ENCODE results near the gene KRTAP24-1. TPM values are rescaled to one million over a fixed set of nuclear protein-coding genes. Genes with fewer than 3 reads are reported as not detected.

Gene KRTAP24-1
- total RNA-seq, 1 donor from 2014 or later = not detected

DNA sequence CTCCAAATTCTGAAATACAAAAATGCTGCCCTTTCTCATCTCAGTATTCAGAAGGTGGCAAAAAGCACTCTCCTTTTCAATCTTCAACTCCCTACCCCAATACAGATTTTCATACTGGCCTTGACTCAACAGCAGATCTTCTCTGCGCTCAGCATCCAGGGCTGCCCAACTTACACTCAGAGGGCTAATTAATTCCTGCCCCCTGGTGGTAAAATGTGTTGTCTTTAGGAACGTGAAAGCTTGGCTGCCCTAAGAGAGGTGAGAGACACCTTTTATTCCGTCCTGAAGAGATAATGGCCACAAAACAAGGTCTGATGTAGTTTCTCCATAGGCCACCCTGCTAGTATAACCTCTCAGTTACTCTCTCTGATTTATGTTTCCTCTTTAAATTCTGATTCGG lies 25.0 kb downstream of the KRTAP24-1 start:
- Mint-ChIP-seq H3K9me3 (no peaks in the 10 kb centered on the region), H3K27me3 (ENCODE audit: low read depth) (no peaks in the 10 kb centered on the region), H3K27ac (no peak overlapping the region), H3K4me1 (ENCODE audit: low read depth) (no peaks in the 10 kb centered on the region), H3K36me3 (ENCODE audit: low read depth) (no peaks in the 10 kb centered on the region), H3K4me3 (ENCODE audit: low read depth) (no peak overlapping the region)
- no peak for DNase-seq (ENCODE audit: low spot score)
- intact Hi-C loops (cut with micrococcal nuclease) = no loop called here

GRCh38 chr21:30256100-30256499 lies 26.6 kb downstream of the KRTAP24-1 start:
- H3K27me3 Mint-ChIP-seq (ENCODE audit: low read depth) = no peaks in the 10 kb centered on the region
- no peak overlapping the region for H3K4me3 Mint-ChIP-seq (ENCODE audit: low read depth)
- no peak overlapping the region for H3K27ac Mint-ChIP-seq
- intact Hi-C loops (cut with micrococcal nuclease) = no loop called here
- no peaks in the 10 kb centered on the region for H3K9me3 Mint-ChIP-seq
- no peak for DNase-seq (ENCODE audit: low spot score)
- no peaks in the 10 kb centered on the region for H3K36me3 Mint-ChIP-seq (ENCODE audit: low read depth)
- H3K4me1 Mint-ChIP-seq (ENCODE audit: low read depth) = no peaks in the 10 kb centered on the region

DNA sequence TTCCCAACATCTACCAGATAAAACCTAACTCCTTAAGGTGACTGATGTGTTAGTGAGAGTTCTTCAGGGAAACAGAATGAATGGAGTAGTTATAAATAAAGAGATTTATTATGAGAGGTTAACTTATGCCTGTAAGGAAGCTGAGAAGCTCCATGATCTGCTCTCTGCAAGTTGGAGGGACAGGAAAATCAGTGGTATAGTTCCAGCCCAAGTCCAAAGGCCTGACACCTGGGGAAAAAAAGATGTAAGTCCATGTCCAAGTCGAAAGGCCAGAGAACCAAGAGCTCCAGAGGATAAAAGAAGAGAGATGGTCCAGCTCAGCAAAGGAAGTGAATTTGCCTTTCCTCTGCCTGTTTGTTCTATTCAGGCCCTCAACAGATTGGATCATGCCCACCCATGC lies 27.1 kb downstream of the KRTAP24-1 start:
- H3K9me3 Mint-ChIP-seq = no peaks in the 10 kb centered on the region
- no peak overlapping the region for H3K4me3 Mint-ChIP-seq (ENCODE audit: low read depth)
- no peaks in the 10 kb centered on the region for H3K4me1 Mint-ChIP-seq (ENCODE audit: low read depth)
- intact Hi-C loops (cut with micrococcal nuclease) = no loop called here
- H3K27ac Mint-ChIP-seq = no peak overlapping the region
- H3K36me3 Mint-ChIP-seq (ENCODE audit: low read depth) = no peaks in the 10 kb centered on the region
- H3K27me3 Mint-ChIP-seq (ENCODE audit: low read depth) = no peaks in the 10 kb centered on the region
- DNase-seq (ENCODE audit: low spot score) = no peak

DNA sequence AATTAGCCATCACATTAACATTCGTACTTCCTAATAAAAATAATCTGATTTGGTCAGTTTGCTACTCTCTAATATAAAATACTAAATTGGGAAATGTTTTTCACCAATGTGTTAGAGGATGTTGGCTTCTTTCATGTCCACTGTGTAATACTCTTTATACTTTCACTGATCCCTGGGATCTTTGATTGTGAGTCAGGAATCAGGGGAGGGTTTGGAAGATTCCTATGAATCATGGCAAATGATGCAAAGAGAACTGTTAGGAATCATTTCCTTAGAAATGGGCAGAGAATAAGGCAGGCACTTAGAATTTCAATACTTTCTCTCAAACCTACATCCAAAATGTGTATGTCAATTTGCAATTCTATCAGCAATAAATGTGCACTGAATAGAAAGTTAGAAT lies 31.0 kb downstream of the KRTAP24-1 start:
- intact Hi-C loops (cut with micrococcal nuclease) = no loop called here
- Mint-ChIP-seq H3K4me3 (ENCODE audit: low read depth) (no peak overlapping the region), H3K36me3 (ENCODE audit: low read depth) (no peaks in the 10 kb centered on the region), H3K27me3 (ENCODE audit: low read depth) (no peaks in the 10 kb centered on the region), H3K4me1 (ENCODE audit: low read depth) (no peaks in the 10 kb centered on the region), H3K9me3 (no peaks in the 10 kb centered on the region), H3K27ac (no peak overlapping the region)
- no peak for DNase-seq (ENCODE audit: low spot score)

DNA sequence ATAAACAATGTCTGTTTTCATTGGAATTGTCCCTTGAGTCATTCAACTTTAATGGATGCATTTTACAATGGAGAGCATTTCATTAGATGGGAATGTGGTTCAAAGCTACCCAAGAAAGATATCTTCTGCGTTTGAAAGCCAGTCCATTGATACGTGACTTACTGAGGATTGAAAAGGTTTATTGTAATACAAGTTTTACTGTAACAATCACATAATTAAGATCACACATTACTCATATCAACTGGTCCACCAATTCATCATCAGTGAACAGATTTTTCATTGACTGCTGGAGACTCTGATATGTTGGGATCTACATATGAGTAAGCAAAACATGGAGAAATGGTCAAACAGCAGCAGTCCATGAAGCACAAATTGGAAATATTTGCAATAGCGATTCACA lies 32.8 kb downstream of the KRTAP24-1 start:
- H3K4me1 Mint-ChIP-seq (ENCODE audit: low read depth) = no peaks in the 10 kb centered on the region
- H3K9me3 Mint-ChIP-seq = no peaks in the 10 kb centered on the region
- H3K36me3 Mint-ChIP-seq (ENCODE audit: low read depth) = no peaks in the 10 kb centered on the region
- H3K27ac Mint-ChIP-seq = no peak overlapping the region
- intact Hi-C loops (cut with micrococcal nuclease) = no loop called here
- H3K27me3 Mint-ChIP-seq (ENCODE audit: low read depth) = no peaks in the 10 kb centered on the region
- no peak overlapping the region for H3K4me3 Mint-ChIP-seq (ENCODE audit: low read depth)
- DNase-seq (ENCODE audit: low spot score) = no peak

DNA sequence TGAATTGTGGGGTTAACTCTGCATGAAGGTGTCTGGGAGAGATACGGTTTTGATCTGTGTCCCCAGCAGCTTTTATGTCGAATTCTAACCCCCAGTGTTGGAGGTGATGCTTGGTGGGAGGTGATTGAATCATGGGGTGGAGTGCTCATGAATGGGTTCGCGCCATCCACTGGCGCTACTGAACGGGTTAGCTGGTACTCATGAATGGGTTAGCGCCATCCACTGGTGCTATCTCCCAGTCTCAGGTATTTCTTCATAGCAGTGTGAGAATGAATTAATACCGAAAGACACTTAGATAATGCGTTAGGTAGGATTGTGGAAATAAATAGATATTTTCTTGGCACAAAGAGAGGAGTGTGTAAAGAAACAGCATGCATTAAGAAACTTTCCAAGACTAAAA lies 33.9 kb downstream of the KRTAP24-1 start:
- no peak for DNase-seq (ENCODE audit: low spot score)
- Mint-ChIP-seq H3K27ac (no peak overlapping the region), H3K36me3 (ENCODE audit: low read depth) (no peaks in the 10 kb centered on the region), H3K27me3 (ENCODE audit: low read depth) (no peaks in the 10 kb centered on the region), H3K9me3 (no peaks in the 10 kb centered on the region), H3K4me3 (ENCODE audit: low read depth) (no peak overlapping the region), H3K4me1 (ENCODE audit: low read depth) (no peaks in the 10 kb centered on the region)
- intact Hi-C loops (cut with micrococcal nuclease) = no loop called here

GRCh38 chr21:30245061-30245460 lies 37.7 kb downstream of the KRTAP24-1 start:
- Mint-ChIP-seq H3K27ac (no peak overlapping the region), H3K36me3 (ENCODE audit: low read depth) (no peaks in the 10 kb centered on the region), H3K27me3 (ENCODE audit: low read depth) (no peaks in the 10 kb centered on the region), H3K4me1 (ENCODE audit: low read depth) (no peaks in the 10 kb centered on the region), H3K9me3 (no peaks in the 10 kb centered on the region), H3K4me3 (ENCODE audit: low read depth) (no peak overlapping the region)
- intact Hi-C loops (cut with micrococcal nuclease) = no loop called here
- no peak for DNase-seq (ENCODE audit: low spot score)

DNA sequence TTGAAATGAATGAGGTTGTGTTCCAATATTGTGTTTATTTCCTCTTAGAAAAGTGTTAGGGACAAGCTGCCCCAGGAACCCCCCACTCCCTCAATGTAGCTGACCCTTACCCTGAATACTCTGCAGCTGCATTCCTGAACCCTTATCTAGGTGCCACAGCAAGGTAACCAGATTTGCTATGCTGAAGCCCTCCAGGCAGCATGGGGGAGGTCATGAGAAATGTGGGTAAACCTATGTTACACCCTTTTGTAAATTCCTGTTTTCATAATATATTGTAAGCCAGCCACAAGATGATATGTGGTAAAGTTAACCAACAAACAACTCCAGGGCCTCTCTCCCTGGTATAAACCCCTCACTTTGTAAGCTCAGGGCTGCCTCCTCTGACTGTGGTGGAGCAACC lies 39.1 kb downstream of the KRTAP24-1 start:
- Mint-ChIP-seq H3K4me1 (ENCODE audit: low read depth) (no peaks in the 10 kb centered on the region), H3K27me3 (ENCODE audit: low read depth) (no peaks in the 10 kb centered on the region), H3K27ac (no peak overlapping the region), H3K4me3 (ENCODE audit: low read depth) (no peak overlapping the region), H3K9me3 (no peaks in the 10 kb centered on the region), H3K36me3 (ENCODE audit: low read depth) (no peaks in the 10 kb centered on the region)
- no peak for DNase-seq (ENCODE audit: low spot score)
- intact Hi-C loops (cut with micrococcal nuclease) = no loop called here

GRCh38 chr21:30240661-30241060 lies 42.1 kb downstream of the KRTAP24-1 start:
- no peak overlapping the region for H3K27ac Mint-ChIP-seq
- intact Hi-C loops (cut with micrococcal nuclease) = no loop called here
- no peaks in the 10 kb centered on the region for H3K9me3 Mint-ChIP-seq
- no peak for DNase-seq (ENCODE audit: low spot score)
- no peaks in the 10 kb centered on the region for H3K27me3 Mint-ChIP-seq (ENCODE audit: low read depth)
- H3K4me3 Mint-ChIP-seq (ENCODE audit: low read depth) = no peak overlapping the region
- H3K36me3 Mint-ChIP-seq (ENCODE audit: low read depth) = no peaks in the 10 kb centered on the region
- H3K4me1 Mint-ChIP-seq (ENCODE audit: low read depth) = no peaks in the 10 kb centered on the region

GRCh38 chr21:30238168-30238567 lies 44.6 kb downstream of the KRTAP24-1 start:
- no peaks in the 10 kb centered on the region for H3K4me1 Mint-ChIP-seq (ENCODE audit: low read depth)
- H3K4me3 Mint-ChIP-seq (ENCODE audit: low read depth) = no peak overlapping the region
- H3K9me3 Mint-ChIP-seq = no peaks in the 10 kb centered on the region
- intact Hi-C loops (cut with micrococcal nuclease) = no loop called here
- H3K36me3 Mint-ChIP-seq (ENCODE audit: low read depth) = no peaks in the 10 kb centered on the region
- DNase-seq (ENCODE audit: low spot score) = no peak
- H3K27ac Mint-ChIP-seq = no peak overlapping the region
- H3K27me3 Mint-ChIP-seq (ENCODE audit: low read depth) = no peaks in the 10 kb centered on the region

DNA sequence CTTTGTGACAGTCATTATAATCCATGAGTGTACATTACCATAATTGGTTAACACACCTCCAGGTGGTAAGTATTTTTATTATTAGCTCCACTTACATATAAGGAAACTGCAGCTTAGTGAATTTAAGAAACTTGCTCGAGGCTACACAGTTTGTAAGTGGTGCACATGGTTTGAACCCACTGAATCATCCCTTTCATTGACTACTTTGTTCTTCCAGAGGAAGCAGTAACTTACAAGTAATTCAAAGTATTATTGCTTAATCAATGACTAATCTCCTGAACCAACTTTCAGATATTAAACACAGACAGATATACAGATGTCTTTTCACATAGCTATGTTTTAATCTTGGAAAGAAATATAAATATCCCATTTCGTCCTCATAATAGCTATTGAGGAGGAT lies 48.1 kb downstream of the KRTAP24-1 start:
- intact Hi-C loops (cut with micrococcal nuclease) = no loop called here
- H3K4me3 Mint-ChIP-seq (ENCODE audit: low read depth) = no peak overlapping the region
- DNase-seq (ENCODE audit: low spot score) = no peak
- no peaks in the 10 kb centered on the region for H3K4me1 Mint-ChIP-seq (ENCODE audit: low read depth)
- H3K9me3 Mint-ChIP-seq = peaks cover 9% of the 10 kb centered on the region
- no peaks in the 10 kb centered on the region for H3K36me3 Mint-ChIP-seq (ENCODE audit: low read depth)
- H3K27me3 Mint-ChIP-seq (ENCODE audit: low read depth) = no peaks in the 10 kb centered on the region
- no peak overlapping the region for H3K27ac Mint-ChIP-seq

DNA sequence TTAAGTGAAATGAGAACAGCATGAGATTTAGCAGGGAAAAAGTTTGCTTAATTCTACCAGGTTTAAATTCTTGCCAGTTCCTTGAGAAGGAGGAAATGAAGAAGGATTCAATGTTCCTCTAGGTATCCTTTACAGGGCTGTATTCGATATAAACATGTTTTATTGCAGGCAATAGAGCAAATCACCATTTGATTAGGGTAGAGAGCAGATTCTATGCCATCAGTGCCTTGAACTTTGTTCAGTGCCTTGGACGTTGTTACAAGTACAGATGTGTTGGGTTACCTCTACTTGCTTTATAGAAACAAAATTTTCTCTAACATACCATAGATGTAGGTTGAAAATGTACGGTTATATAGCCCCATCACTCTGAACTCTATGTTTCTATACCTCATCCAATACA lies 48.7 kb downstream of the KRTAP24-1 start:
- H3K27ac Mint-ChIP-seq = no peak overlapping the region
- H3K9me3 Mint-ChIP-seq = peaks cover 9% of the 10 kb centered on the region
- no peaks in the 10 kb centered on the region for H3K27me3 Mint-ChIP-seq (ENCODE audit: low read depth)
- intact Hi-C loops (cut with micrococcal nuclease) = no loop called here
- no peak for DNase-seq (ENCODE audit: low spot score)
- H3K36me3 Mint-ChIP-seq (ENCODE audit: low read depth) = no peaks in the 10 kb centered on the region
- no peak overlapping the region for H3K4me3 Mint-ChIP-seq (ENCODE audit: low read depth)
- no peaks in the 10 kb centered on the region for H3K4me1 Mint-ChIP-seq (ENCODE audit: low read depth)

DNA sequence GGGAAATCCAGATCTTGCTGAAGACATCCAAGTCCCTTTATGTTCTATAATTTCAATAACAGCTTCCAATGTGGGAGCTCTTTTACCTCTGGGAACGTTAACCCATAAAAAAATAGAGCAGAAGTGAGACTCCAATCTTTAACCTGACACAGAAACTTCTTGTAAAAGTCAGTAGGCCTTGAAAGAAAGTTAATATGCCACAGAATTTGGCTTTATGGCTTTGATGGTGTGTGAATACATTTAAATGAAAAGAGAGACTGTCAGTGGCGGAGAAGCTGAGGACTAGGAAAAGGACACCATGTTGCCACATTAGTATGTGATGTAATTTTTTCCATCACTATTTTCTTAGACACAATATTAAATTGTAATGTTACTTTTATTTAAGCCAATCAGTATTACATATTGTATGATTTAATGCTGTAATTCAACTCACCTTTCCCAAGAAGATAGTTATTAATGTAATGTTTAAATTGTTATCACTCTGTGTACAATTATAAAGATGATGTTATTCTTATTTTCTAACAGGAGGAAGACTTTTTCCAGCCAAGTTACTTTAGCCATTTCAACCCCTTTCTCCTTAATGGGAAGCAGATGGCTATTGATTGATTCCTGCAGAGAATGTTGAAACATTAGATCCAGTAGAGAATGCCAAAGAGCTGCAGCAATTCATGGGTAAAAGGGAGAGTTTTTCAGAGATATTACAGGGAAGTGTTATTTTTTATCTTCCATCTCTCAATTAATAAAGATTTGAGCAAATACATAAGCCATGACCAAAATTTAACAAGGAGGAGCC lies 49.3 kb downstream of the KRTAP24-1 start:
- intact Hi-C loops (cut with micrococcal nuclease) = no loop called here
- Mint-ChIP-seq H3K4me1 (ENCODE audit: low read depth) (no peaks in the 10 kb centered on the region), H3K9me3 (peaks cover 9% of the 10 kb centered on the region), H3K36me3 (ENCODE audit: low read depth) (no peaks in the 10 kb centered on the region), H3K27me3 (ENCODE audit: low read depth) (no peaks in the 10 kb centered on the region), H3K27ac (no peak overlapping the region), H3K4me3 (ENCODE audit: low read depth) (no peak overlapping the region)
- no peak for DNase-seq (ENCODE audit: low spot score)

- intact Hi-C loops (cut with micrococcal nuclease) = no loop called here
- no peak overlapping the region for H3K27ac Mint-ChIP-seq
- H3K36me3 Mint-ChIP-seq (ENCODE audit: low read depth) = no peaks in the 10 kb centered on the region
- DNase-seq (ENCODE audit: low spot score) = no peak
- peaks cover 9% of the 10 kb centered on the region for H3K9me3 Mint-ChIP-seq
- H3K27me3 Mint-ChIP-seq (ENCODE audit: low read depth) = no peaks in the 10 kb centered on the region
- no peak overlapping the region for H3K4me3 Mint-ChIP-seq (ENCODE audit: low read depth)
- no peaks in the 10 kb centered on the region for H3K4me1 Mint-ChIP-seq (ENCODE audit: low read depth)
These were observed 50.7 kb downstream of the KRTAP24-1 start for GRCh38 chr21:30232011-30232410.

Measured in activated T-helper 2 cell treated with anti-CD3 and anti-CD28 coated beads, Interferon-gamma antibody, Interleukin-2, Interleukin-4, amounts not matched to agents 10 μg/mL and 5 μg/mL and 100 μg/mL, durations not matched to agents 14 hours and 24 hours and 36 hours (primary cell).